Heart left ventricle (tissue), 16 donors: Measurements from ENCODE around the gene DNM2. TPM values are rescaled to one million over a fixed set of nuclear protein-coding genes. Genes with fewer than 3 reads are reported as not detected.

Source experiments
- ATAC-seq, 4 donors: fragments of 200-7000 bp; cut with Tn5 transposase; one replicate each; pipeline ENCODE4 v1.9.1; 2020 to 2022; ENCODE audit warnings: moderate library complexity in 4 of 4, mild to moderate bottlenecking in 3 of 4, moderate number of reproducible peaks in 1 of 4
- DNase-seq, 5 donors: peaks; one replicate each; pipeline ENCODE4 v3.0.0-alpha.2; 2020
- H3K27ac ChIP-seq, 12 donors: fragments of 200-600 bp; sonication (generic) in 4 of 12; one replicate each; pipeline versions ENCODE4 v1.5.0 to v1.8.0; 2016 to 2022; ENCODE audit warnings: mild to moderate bottlenecking in 2 of 12
- H3K27me3 ChIP-seq, 9 donors: fragments of 200-600 bp; sonication (generic) in 2 of 9; one replicate each; pipeline versions ENCODE4 v1.5.1 to v1.8.0; 2016 to 2022; ENCODE audit warnings: mild to moderate bottlenecking in 3 of 9
- H3K36me3 ChIP-seq, 9 donors: fragments of 200-600 bp; sonication (generic) in 2 of 9; one replicate each; pipeline versions ENCODE4 v1.5.0 to v1.8.0; 2018 to 2022; ENCODE audit warnings: mild to moderate bottlenecking in 2 of 9
- H3K4me1 ChIP-seq, 12 donors: fragments of 200-600 bp; sonication (generic) in 4 of 12; one replicate each; pipeline versions ENCODE4 v1.5.0 to v1.8.0; 2016 to 2022; ENCODE audit warnings: mild to moderate bottlenecking in 3 of 12
- H3K4me3 ChIP-seq, 12 donors: fragments of 200-600 bp; sonication (generic) in 4 of 12; one replicate each; pipeline versions ENCODE4 v1.5.0 to v1.8.0; 2017 to 2022; ENCODE audit warnings: mild to moderate bottlenecking in 9 of 12, moderate library complexity in 4 of 12
- H3K9me3 ChIP-seq, 12 donors: fragments of 200-600 bp; sonication (generic) in 4 of 12; one replicate each; pipeline versions ENCODE4 v1.5.0 to v1.8.0; 2016 to 2022; ENCODE audit warnings: mild to moderate bottlenecking in 1 of 12
- POLR2A ChIP-seq, 2 donors: fragments of 450-650 bp; IDR thresholded peaks; one replicate each; pipeline ENCODE4 v1.6.1; 2017; ENCODE audit warnings: antibody characterized with exemption in 2 of 2, mild to moderate bottlenecking in 2 of 2, moderate library complexity in 2 of 2
- WGBS, 4 donors: extraction: QIAGEN DNeasy Blood & Tissue Kit in 2 of 4; methylation state at CpG; one replicate each; pipeline versions ENCODE4 v1.1.5 to v1.1.7; 2013 to 2018; 5-methylcytosine and 5-hydroxymethylcytosine counted together
- intact Hi-C, 10 donors: fragments of 100-400 bp; cut with DNase I; formaldehyde crosslinking; loops; one replicate each; pipeline versions ENCODE4 v1.11.1 to v1.14.2; 2022
- polyA plus RNA-seq, 2 donors: library from polyadenylated mRNA; stranded (reverse); fragments of 200-250 nt; gene quantifications; one replicate each; pipeline ENCODE4 v1.2.3, GENCODE V29; 2013
- total RNA-seq, 9 donors: library from RNA; depleted of rRNA in 2 of 9; stranded (reverse); fragments of >200 nt in 2 of 9; fragmentation: NEBNext Ultra II Directional in 3 of 9; extraction: Animal tissue kit (Norgen Biotek cat#: 25700) in 3 of 9; gene quantifications; one replicate each; pipeline versions ENCODE4 v1.1.0 to v1.2.4, GENCODE V29; 2016 to 2023
- TF ChIP-seq, protein P1 (sequence below), 12 donors: fragments of 200-600 bp; sonication (generic) in 4 of 12; IDR thresholded peaks; one replicate each; pipeline versions ENCODE4 v1.5.0 to v1.8.0; 2018 to 2022; ENCODE audit warnings: antibody characterized with exemption in 12 of 12, mild to moderate bottlenecking in 5 of 12
- donor health status: ischemic (EF 13 %, LVEDD 7.1; RV severe dilation, severe dysfunction).
- donor health status: healthy with polysubstance abuse.
- donor health status: DM: no; HTN: yes; CAD: no.
- donor health status: DM: no; HTN: no; CAD: no.
- donor health status: ischemic (EF 25% LVEDD 6.9; RV normal size, moderate dysfunction).
- donor health status: ischemic (EF 25% LVEDD 5.7; RV mildly dilated, moderate dysfunction).
- donor health status: healthy.
- donor health status: DM: yes; HTN: yes; CAD: no.
- donor health status: ischemic (EF 35%, LVEDD 5.7; RV mildly dilated, moderate dysfunction).
- donor health status: nonischemic (EF 11% LVEDD 7.7; RV severe dilation, severe dysfunction).
- donor health status: DM: yes; HTN: yes; CAD: no.
- donor health status: PGD.
- donor health status: ischemic (EF 29% LVEDD 5.4; RV normal size, mild dysfunction).
- donor health status: nonischemic (EF 23%, LVEDD 6.1; RV moderate dilation, normal function).

The DNM2 gene
- total and polyA plus RNA-seq, 11 donors, result 98.9 to 204 (median 131) TPM

GRCh38 chr19:10699650-10700335 lies 18.1 kb upstream of the DNM2 start:
- H3K4me1 ChIP-seq, result peaks cover 0 to 30% (median 19%) of the 10 kb centered on the region in 12 donors
- intact Hi-C loops, result loop anchor here in 7 of 10 donors (1.0 to 5.0 kb wide), 8 partner anchors 37 to 592 kb away; partner anchors contain the start of genes ILF3 (in 1 of the 7) and PPAN (in 1 of the 7)
- DNase-seq, result no peak
- no peaks in the 10 kb centered on the region for H3K27me3 ChIP-seq
- H3K36me3 ChIP-seq, result peaks cover 0 to 6% (median 0%) of the 10 kb centered on the region in 9 donors
- TF ChIP-seq POLR2A (IDR thresholded peaks at IDR 0.05), result no peak
- TF ChIP-seq, protein P1, sequence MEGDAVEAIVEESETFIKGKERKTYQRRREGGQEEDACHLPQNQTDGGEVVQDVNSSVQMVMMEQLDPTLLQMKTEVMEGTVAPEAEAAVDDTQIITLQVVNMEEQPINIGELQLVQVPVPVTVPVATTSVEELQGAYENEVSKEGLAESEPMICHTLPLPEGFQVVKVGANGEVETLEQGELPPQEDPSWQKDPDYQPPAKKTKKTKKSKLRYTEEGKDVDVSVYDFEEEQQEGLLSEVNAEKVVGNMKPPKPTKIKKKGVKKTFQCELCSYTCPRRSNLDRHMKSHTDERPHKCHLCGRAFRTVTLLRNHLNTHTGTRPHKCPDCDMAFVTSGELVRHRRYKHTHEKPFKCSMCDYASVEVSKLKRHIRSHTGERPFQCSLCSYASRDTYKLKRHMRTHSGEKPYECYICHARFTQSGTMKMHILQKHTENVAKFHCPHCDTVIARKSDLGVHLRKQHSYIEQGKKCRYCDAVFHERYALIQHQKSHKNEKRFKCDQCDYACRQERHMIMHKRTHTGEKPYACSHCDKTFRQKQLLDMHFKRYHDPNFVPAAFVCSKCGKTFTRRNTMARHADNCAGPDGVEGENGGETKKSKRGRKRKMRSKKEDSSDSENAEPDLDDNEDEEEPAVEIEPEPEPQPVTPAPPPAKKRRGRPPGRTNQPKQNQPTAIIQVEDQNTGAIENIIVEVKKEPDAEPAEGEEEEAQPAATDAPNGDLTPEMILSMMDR (IDR thresholded peaks at IDR 0.05), result peak; percentile 32 to 60 (median 50)
- ATAC-seq, result no peak
- WGBS, 4 donors, result 36 to 45% (median 43%) methylated on average over 15 of the region's 15 CpGs
- no peak overlapping the region for H3K4me3 ChIP-seq
- no peak overlapping the region for H3K27ac ChIP-seq
- H3K9me3 ChIP-seq, result no peaks in the 10 kb centered on the region

DNA sequence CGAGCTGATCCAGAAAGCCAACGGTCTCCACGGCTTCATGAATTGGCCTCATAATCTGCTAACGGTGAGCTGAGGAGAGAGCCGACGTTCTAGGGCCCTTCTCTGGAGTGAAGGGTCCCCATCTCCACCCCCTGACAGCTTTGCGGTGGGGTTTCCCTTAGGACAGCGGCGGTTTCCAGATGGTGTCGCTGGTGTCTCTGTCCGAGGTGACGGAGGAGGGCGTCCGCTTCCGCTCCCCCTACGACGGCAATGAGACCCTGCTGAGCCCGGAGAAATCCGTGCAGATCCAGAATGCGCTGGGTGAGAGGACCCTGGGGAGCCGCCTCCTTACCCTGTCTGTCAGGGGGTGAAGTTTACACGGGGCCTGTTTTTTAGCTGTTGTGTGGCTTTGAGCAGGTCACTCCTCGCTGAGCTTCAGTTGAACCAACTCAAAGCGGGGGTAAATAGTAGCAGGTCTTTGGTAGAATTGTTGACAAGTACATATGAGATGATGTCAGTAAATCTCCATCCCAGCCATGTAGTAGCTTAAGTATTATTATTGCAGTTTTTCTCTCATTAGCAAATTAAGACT lies 15.8 kb upstream of the DNM2 start:
- H3K36me3 ChIP-seq, result peaks cover 0 to 6% (median 0%) of the 10 kb centered on the region in 9 donors
- no peaks in the 10 kb centered on the region for H3K27me3 ChIP-seq
- WGBS, 4 donors, result 6 to 10% (median 7%) methylated on average over 17 to 24 of the region's 24 CpGs
- TF ChIP-seq POLR2A (IDR thresholded peaks at IDR 0.05), result no peak
- TF ChIP-seq, protein P1 (IDR thresholded peaks at IDR 0.05), result no peak
- peak; percentile 20 to 63 (median 48) for ATAC-seq
- intact Hi-C loops, result loop anchor here in 1 of 10 donors (1.0 to 5.0 kb wide), 2 partner anchors 121 to 160 kb away; no protein-coding TSS in a partner anchor
- peak overlapping the region in 9 of 12 donors; percentile 6 to 79 (median 68) for H3K27ac ChIP-seq
- H3K4me3 ChIP-seq, result peak overlapping the region; percentile 56 to 97 (median 77)
- no peaks in the 10 kb centered on the region for H3K9me3 ChIP-seq
- peaks cover 0 to 15% (median 10%) of the 10 kb centered on the region in 12 donors for H3K4me1 ChIP-seq
- DNase-seq, result no peak

- H3K27ac ChIP-seq, result no peak overlapping the region
- DNase-seq (no peak), ATAC-seq (no peak)
- 87 to 92% (median 90%) methylated on average over 12 of the region's 12 CpGs for WGBS, 4 donors
- no peaks in the 10 kb centered on the region for H3K27me3 ChIP-seq
- TF ChIP-seq, protein P1 (IDR thresholded peaks at IDR 0.05), result no peak
- TF ChIP-seq POLR2A (IDR thresholded peaks at IDR 0.05), result no peak
- peaks cover 0 to 7% (median 2%) of the 10 kb centered on the region in 12 donors for H3K4me1 ChIP-seq
- H3K9me3 ChIP-seq, result no peaks in the 10 kb centered on the region
- H3K36me3 ChIP-seq, result peaks cover 0 to 28% (median 12%) of the 10 kb centered on the region in 9 donors
- no peak overlapping the region for H3K4me3 ChIP-seq
- intact Hi-C loops, result no loop called here
Measured at GRCh38 chr19:10706990-10707389, 10.9 kb upstream of the DNM2 start.

DNA sequence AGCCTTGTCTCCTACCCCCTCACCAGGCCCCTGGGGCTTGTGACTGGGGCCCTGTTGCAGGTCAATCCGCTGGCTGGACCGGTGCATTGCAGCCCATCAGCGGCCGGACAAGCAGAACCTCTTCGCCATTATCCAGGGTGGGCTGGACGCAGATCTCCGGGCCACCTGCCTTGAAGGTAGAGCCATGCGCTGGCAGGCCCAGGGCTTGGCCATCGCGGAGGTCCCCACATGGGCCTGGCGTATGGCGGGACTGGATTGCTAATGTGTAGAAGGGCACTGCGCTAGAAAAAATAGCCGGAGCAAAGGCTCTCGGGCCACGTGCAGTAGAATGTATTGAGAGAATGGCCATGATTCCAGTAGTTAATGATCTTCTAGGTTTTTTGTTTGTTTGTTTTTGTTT lies 10.4 kb upstream of the DNM2 start:
- Histone ChIP-seq H3K4me3 (no peak overlapping the region), H3K27me3 (no peaks in the 10 kb centered on the region), H3K4me1 (peaks cover 0 to 3% (median 0%) of the 10 kb centered on the region in 12 donors), H3K36me3 (peaks cover 0 to 28% (median 12%) of the 10 kb centered on the region in 9 donors), H3K9me3 (no peaks in the 10 kb centered on the region), H3K27ac (no peak overlapping the region)
- intact Hi-C loops, result no loop called here
- WGBS, 4 donors, result 92 to 98% (median 96%) methylated on average over 16 of the region's 16 CpGs
- DNase-seq (no peak), ATAC-seq (peak in 2 of 4 donors; percentile 16 to 20)
- TF ChIP-seq POLR2A (IDR thresholded peaks at IDR 0.05), result no peak
- TF ChIP-seq, protein P1 (IDR thresholded peaks at IDR 0.05), result no peak
